ENCODE data around the gene KDM3A. TPM values are rescaled to one million over a fixed set of nuclear protein-coding genes. Genes with fewer than 3 reads are reported as not detected.

Gene KDM3A
- total RNA-seq, 1 experiment from 2014 or later = 48.4 TPM

GRCh38 chr2:86477349-86477748 is 36.2 kb downstream of the KDM3A start:
- CTCF ChIA-PET = no interaction called here
- POLR2A ChIA-PET = no interaction called here
- intact Hi-C loops (cut with micrococcal nuclease; ENCODE audit: unreplicated experiment) (no loop called here), in situ Hi-C loops (cut with HindIII; ENCODE audit: low pct_unique_long_range_greater_than_20kb, low sequenced_read_pairs) (no loop called here)
- no TSS peak for BruUV-seq (replicated peaks)
- Histone ChIP-seq H3K36me3 (ENCODE audit: control insufficient read depth, insufficient read depth, low read length) (peaks cover 29% of the 10 kb centered on the region), H3K4me1 (ENCODE audit: control insufficient read depth, insufficient read depth, low read length) (no peaks in the 10 kb centered on the region), H3K4me3 (ENCODE audit: low read depth in 2 of 2, low read length in 2 of 2) (no peak overlapping the region), H3K27ac (ENCODE audit: low read length) (no peak overlapping the region), H3K9me3 (ENCODE audit: control insufficient read depth, insufficient read depth, low read depth, low read length) (no peaks in the 10 kb centered on the region), H3K27me3 (ENCODE audit: control insufficient read depth, insufficient read depth, low read length) (no peaks in the 10 kb centered on the region)
- DNase-seq (ENCODE audit: low read depth, low spot score) (no peak), ATAC-seq (no peak)
- TF ChIP-seq TCF7L2 (IDR thresholded peaks at IDR 0.05; ENCODE audit: low read depth, low read length) = no peak
- no peak for TF ChIP-seq REST (IDR thresholded peaks at IDR 0.05; ENCODE audit: insufficient read depth in 1 of 2, low read depth in 2 of 2, low read length in 1 of 2)
- TF ChIP-seq SIN3A (IDR thresholded peaks at IDR 0.05; ENCODE audit: borderline replicate concordance, insufficient read depth, low read depth, low read length) = no peak
- TF ChIP-seq POLR2AphosphoS5 (IDR thresholded peaks at IDR 0.05; ENCODE audit: low read depth, low read length) = no peak

- DNase-seq (ENCODE audit: low read depth, low spot score) = no peak
- intact Hi-C loops (cut with micrococcal nuclease; ENCODE audit: unreplicated experiment) (no loop called here), in situ Hi-C loops (cut with HindIII; ENCODE audit: low pct_unique_long_range_greater_than_20kb, low sequenced_read_pairs) (no loop called here)
- no peaks in the 10 kb centered on the region for H3K4me1 ChIP-seq (ENCODE audit: control insufficient read depth, insufficient read depth, low read length)
- peaks cover 46% of the 10 kb centered on the region for H3K36me3 ChIP-seq (ENCODE audit: control insufficient read depth, insufficient read depth, low read length)
- H3K27ac ChIP-seq (ENCODE audit: low read length) = no peak overlapping the region
- TF ChIP-seq SIN3A (IDR thresholded peaks at IDR 0.05; ENCODE audit: borderline replicate concordance, insufficient read depth, low read depth, low read length) (no peak), POLR2AphosphoS5 (IDR thresholded peaks at IDR 0.05; ENCODE audit: low read depth, low read length) (no peak), TCF7L2 (IDR thresholded peaks at IDR 0.05; ENCODE audit: low read depth, low read length) (no peak), REST (IDR thresholded peaks at IDR 0.05; ENCODE audit: insufficient read depth in 1 of 2, low read depth in 2 of 2, low read length in 1 of 2) (no peak)
- TF ChIP-seq, protein P1, sequence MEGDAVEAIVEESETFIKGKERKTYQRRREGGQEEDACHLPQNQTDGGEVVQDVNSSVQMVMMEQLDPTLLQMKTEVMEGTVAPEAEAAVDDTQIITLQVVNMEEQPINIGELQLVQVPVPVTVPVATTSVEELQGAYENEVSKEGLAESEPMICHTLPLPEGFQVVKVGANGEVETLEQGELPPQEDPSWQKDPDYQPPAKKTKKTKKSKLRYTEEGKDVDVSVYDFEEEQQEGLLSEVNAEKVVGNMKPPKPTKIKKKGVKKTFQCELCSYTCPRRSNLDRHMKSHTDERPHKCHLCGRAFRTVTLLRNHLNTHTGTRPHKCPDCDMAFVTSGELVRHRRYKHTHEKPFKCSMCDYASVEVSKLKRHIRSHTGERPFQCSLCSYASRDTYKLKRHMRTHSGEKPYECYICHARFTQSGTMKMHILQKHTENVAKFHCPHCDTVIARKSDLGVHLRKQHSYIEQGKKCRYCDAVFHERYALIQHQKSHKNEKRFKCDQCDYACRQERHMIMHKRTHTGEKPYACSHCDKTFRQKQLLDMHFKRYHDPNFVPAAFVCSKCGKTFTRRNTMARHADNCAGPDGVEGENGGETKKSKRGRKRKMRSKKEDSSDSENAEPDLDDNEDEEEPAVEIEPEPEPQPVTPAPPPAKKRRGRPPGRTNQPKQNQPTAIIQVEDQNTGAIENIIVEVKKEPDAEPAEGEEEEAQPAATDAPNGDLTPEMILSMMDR (IDR thresholded peaks at IDR 0.05) = no peak
- no peaks in the 10 kb centered on the region for H3K27me3 ChIP-seq (ENCODE audit: control insufficient read depth, insufficient read depth, low read length)
- no peak for ATAC-seq
- H3K4me3 ChIP-seq (ENCODE audit: low read depth in 2 of 2, low read length in 2 of 2) = no peak overlapping the region
- CTCF ChIA-PET = interaction anchor here (0.6 kb wide), 1 partner anchor 271 kb away, joined by 3 read pairs; no protein-coding TSS in a partner anchor
- BruUV-seq (replicated peaks) = no TSS peak
- H3K9me3 ChIP-seq (ENCODE audit: control insufficient read depth, insufficient read depth, low read depth, low read length) = no peaks in the 10 kb centered on the region
- POLR2A ChIA-PET = no interaction called here
These were observed 38.9 kb downstream of the KDM3A start for GRCh38 chr2:86480105-86480504.
